GM18858 (cell line): ENCODE data around the gene GRK1.

Experiments used
- ATAC-seq: cut with Tn5 transposase; IDR thresholded peaks from one replicate; pipeline ENCODE4 v1.9.1; 2021; ENCODE audit not compliant: unreplicated experiment

The GRK1 gene

DNA sequence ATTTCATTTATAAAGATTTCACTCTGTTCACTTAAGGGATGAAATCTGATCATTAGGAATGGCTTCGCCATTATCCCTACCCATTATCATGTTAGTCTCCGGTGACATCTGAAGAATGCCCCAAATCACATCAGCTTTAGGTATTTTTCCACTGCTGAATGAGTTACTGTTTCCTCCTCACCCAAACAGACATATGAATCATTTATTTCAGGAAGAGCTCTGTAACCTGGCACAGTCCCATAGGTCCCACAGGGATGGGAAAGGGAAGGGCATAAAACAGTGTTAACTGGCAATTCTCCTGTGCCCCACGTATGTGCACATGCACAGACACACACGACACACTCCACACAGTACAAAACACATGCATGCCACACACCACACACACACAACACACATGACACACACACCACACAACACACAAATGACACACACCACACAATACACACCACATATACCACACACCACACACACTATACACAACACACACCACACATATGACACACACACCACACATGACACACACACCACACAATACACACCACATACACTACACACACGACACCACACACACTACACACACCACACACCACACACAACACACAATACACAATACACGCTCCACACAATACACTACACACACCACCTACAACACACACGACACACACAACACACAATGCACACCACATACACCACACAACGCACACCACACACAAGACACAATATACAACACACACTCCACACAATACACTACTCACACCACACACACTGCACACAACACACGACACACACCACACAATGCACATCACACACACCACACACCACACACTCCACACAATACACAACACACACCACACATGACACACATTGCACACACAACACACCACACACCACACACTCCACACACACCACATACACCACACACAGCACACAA is 107.4 kb downstream of the GRK1 start:
- no peak for ATAC-seq

DNA sequence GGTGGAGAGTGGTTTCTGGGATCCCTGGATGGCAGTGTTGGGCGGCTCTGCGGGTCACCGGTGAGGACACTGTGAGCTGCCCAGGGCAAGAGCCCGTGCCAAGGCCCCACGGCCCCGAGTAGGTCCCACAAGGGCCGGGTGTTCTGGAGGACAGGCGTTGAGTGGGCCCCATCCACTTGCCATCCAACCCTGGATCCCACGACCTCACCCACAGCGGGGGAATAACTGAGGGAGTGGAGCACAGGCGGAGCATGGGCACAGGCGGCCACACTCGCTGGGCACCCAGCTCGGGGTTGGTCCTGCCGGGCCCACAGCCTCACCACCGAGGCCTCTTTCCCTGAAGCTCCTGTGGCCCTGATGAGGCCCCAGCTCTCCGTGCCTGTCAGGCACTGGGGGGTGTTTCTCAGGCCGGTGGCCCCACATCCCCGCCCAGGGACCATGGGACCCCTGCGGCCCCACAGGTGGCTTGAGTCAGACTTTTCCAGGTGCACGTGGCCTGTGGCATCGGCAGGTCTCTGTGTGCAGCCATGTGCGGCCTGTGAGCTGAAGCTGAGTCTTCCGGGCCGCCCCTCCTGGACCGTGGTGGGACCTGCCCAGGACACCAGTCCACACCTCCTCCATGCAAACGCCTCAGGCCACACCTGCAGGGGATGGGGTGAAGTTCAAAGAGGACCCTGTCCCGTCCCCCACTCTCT is 108.6 kb downstream of the GRK1 start:
- no peak for ATAC-seq

DNA sequence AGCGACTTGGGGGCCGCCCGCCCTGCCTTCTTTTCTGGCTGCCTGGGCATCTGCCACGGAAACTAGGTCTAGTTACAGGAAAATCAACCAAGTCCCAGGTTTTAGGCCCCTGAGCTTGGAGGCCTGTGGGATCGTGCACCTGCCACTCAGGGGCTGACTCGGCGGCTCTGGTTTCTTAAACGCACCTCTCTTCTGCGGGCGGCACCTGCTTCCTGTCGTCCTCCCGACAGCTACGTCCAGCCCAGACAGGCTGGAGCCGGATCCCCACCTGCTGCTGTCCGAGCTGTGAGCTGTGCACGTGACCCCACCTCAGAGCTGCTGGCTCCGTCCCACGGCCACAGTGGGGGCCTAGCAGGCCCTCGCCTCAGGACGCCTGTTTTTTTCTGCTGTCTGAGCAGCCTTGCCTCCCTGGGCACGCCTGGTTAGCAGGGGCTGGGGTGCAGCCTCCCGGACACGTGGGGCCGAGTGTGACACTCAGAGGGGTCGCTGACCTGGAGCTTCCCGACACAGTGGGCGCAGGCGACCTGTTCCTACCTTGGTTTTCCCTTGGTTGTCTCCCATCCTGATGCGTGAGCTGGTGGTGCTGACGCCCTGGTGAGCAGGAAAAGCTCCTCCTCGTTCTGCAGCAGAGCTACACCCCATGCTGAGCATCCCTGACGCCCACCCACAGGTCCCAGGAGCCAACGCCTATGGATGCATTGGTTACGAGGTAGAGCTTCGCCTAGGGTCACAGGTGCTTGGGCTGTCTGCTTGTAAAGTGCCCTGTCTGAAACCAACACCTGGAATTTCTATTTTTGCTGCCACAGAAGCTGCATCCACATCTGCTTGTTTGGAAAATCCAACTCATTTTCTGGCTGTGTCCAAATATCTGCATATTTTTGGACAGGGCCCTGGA is 109.5 kb downstream of the GRK1 start:
- ATAC-seq = no peak

DNA sequence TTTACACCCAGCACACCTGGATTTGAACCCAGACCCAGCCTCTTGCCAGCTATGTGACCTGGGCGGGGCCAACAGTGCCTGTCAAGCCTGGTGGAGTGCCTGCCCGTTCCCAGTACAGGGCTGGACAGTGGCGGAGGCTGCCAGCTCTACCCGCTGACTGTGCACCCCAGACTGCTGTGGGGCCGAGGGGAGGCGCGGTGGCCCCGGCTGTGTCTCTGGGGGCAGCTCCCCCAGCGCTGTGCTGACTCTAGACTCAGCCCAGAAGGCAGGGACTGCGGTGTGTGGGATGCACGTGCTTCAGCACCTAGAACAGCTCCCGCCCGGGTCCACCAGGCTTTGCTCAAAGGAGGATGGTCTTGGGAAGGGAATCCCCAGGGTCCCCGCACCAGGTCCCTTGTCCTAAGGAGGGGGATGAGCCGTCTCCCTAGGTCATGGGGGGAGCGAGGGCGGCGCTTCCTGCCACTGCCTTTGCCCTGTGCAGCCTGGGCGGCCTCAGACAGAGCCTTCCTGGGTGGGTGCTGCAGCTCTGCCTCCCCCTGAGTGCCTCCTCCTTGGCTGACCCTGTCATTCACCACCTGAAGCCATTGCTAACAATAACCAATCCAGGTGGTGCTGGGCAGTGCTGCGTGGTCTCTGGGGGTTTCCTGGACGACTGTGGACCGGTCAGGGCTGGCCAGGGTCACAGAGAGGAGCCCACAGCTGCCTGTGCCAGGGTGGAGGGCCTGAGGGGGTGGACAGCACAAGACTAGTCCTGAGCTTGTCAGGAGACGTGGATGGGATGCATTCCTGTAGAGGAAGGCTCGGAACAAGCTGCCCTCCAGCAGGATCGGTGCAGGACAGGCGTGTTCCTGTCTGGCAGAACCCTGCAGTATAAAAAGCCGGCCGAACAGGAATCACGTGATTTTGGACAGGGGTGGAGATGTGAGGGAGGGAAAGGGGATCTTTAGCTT is 110.6 kb downstream of the GRK1 start:
- ATAC-seq = no peak

DNA sequence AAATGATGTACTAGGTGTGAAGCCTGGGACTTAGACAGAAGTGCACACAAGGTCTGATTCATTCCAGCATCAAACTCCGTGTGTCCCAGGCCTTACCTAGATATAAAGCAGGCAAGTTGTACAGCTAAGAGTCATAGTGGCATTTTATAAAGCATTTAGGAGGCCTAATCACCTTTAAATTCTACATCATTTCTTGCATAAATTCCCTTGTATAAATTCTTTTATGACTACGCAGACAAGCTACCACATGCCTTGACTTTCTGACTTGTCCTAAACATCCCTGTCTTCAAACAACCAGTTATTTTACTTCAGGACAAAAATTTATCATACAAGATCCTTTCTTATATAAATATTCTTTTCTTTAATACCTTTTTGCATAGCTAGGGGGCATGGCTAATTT is 114.6 kb downstream of the GRK1 start:
- no peak for ATAC-seq

DNA sequence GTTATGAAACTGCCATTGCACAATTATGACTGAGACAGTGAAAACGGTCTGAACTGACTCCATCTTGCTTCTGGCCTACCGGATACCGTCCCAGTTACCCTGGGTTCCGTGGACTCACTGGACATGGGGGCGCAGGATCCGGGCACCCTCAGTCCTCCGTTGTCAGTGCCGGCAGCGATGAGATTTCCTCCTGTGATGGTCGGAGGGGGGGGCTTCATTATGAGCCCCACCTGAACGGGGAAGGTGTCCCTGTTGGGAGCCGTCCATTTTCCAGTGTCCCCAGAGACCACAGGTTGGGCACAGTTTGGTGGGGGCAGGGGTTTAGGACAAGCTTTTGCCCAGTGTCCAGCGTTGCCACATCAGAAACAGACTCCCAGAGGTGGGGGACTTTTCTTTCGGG is 115.5 kb downstream of the GRK1 start:
- no peak for ATAC-seq

DNA sequence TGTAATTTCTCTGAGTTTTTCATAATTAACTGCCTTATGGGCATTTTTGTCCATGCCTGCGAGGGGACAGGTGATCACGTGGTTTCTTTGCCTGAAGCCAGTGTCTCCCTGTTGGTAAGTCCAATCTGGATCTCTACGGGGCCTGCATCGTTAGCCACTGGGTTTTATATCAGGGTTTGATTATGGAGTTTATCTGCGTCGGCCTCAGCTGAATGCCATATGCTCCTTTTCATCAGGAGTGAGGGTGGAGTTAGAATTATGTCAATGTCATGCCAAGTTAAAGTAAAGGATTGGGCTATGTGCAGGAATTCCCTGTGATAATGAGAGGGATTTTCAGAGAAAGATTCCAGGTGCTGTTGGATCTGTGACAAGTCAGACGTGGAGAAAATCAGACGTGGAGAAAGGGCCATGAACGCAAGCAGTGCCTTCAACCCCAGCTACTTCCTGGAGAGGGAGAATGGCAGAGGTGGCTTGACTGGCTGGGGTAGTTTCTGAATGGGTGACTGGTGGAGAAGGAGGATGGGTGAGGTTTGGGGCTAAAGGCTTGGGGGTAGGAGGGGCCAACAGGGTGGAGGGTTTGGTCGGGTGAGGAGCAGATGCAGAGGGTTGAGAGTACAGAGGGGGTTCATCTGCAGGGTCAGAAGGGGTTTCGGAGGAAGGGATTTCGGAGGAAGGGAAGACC is 116.3 kb downstream of the GRK1 start:
- ATAC-seq = no peak

DNA sequence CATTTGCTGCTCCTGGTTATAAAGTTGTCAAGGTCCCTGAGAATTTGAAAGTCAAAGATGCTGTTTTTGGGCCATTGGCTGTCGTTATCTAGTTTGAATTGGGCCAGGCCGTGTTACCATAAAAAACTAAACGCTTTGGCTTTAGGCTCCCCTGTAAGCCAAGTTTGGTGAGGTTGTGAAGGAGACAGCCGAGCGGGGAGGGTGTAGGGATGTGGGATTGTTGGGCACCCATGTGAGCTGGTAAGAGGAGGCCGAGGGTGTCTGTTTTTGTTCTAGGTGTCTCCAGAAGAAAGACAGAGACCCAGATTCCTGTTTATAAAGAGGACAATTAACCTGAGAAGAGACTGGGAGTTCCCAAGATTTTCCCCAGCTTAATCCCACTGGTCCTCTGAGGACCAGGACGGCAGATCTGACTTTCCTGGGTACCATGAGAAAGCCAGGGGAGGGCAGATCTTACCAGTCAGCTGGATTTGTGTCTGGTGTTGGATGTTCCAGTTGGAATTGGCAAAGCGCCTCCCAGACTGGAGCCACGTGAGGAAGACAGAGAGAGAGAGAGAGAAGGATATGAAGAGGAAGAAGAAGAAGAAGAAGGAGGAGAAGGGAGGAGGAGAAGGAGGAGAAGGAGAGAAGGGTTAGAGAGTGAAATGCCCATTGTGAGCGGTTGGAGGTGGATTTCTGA is 117.1 kb downstream of the GRK1 start:
- ATAC-seq = no peak

DNA sequence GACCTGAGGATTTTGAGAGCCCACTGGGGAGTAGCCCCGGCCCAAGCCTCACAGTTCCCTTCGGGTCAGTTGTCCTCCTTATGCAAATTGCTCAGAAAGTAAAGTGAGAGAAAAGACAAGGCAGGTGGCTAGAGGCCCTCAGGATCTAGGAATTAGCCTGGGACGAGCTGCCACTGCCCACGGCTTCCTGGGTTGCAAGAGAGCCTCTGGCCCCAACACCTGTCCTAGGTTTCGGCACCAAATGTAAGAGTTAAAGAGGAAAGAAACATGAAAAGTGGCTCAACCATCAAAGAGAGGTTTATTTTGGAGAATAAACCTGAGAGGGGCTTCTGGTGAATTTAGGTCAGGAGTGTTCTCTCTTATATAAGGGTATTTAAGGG is 117.6 kb downstream of the GRK1 start:
- no peak for ATAC-seq

DNA sequence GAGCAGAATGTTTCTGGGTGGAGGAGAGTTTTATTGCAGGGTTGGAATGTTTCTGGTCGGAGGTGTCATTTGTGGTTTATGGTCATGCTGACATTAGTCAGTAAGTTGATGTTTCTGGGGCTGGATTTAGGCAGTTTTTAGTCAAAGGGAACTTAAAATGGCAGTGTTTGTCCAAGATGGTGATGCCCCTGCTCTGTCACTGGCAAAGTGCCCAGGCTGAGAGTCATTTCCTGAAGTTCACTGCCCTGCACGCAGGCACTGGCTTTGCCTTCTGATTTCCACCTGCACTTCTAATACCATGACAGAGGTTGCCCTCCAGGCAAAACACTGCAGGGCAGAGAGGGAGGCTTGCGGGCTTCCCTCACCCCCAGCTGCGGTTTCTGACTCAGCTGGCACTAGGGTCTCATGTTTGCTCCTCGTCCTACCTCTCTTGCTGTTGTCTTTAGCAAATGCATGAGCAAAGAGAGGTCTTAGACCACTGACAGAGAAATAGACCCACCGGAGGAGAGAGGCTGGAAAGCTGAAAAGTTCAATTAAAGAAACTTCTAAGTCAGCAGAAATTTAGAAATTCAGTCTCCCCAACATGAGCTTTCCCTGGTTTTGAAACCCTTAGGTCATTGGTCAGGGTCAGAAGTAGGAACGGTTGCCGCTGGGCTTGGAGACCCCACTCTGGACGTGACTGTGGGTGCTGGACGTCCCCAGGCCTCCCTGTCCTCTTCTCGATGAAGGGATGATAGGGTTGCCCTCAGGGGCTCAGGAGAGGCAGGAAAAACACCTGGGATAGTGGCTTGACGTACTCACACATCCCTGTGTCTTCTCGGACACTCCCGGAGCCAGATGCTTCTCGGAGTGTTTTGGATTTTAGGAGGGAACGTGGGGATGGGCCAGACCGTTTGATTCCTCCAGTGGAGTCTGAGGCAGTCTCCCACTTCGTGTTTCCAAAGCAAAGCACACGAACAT is 118.3 kb downstream of the GRK1 start:
- ATAC-seq = no peak

DNA sequence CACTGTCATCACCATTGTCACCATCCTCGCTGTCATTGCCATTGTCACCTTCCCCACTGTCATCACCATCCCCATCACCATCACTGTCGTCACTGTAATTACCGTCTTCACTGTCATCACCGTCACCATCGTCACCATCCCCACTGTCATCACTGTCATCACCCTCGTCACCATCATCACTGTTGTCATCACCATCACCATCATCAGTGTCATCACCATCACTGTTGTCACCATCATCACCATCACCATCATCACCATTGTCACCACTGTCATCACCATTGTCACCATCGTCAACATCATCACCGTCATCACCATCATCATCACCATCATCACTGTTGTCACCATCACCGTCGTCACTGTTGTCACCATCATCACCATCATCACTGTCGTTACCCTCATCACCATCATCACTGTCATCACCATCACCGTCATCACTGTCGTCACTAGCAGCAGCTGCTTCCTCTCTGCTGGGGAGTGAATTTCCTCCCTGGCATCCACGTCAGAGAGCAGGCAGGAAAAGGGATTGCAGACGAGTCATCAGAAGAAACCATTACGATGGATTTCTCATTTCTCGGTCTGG is 119.3 kb downstream of the GRK1 start:
- no peak for ATAC-seq
